HepG2 (cell line): ENCODE measurements around the gene RAB3IP. TPM values are rescaled to one million over a fixed set of nuclear protein-coding genes. Genes with fewer than 3 reads are reported as not detected.

Experiments used
- ATAC-seq: fragments of 200-7000 bp; cut with Tn5 transposase; 3 replicates; pipeline ENCODE4 v1.9.1; 2020; ENCODE audit warnings: mild to moderate bottlenecking, moderate library complexity
- BruUV-seq: library from RNA; stranded (reverse); fragments of 400-500 nt; replicated peaks from 2 replicates; lab custom pipeline; 2021; lab: Mats Ljungman, UMichigan
- CTCF ChIA-PET: fragments of 300-600 bp; formaldehyde crosslinking; extraction: SDS; loops from one replicate; lab custom pipeline; 2021; ENCODE audit warnings: low total read pairs, inconsistent platforms, low intra/inter-chr PET ratio; lab: Yijun Ruan, JAX
- POLR2A ChIA-PET: fragments of 350-600 bp; sonication (Branson Sonifier 250); formaldehyde crosslinking; loops from one replicate; lab custom pipeline; 2020; ENCODE audit warnings: antibody characterized with exemption, inconsistent platforms; lab: Yijun Ruan, JAX
- DNase-seq: peaks from one replicate; pipeline ENCODE4 v3.0.0-alpha.2; 2015; ENCODE audit warnings: low spot score
- FAIRE-seq: peaks from 3 replicates; lab custom pipeline; 2011; peaks lifted over from hg19 to GRCh38; lab: Jason Lieb, UNC
- H2AFZ ChIP-seq: one replicate; pipeline ENCODE4 v1.6.1; 2011; ENCODE audit warnings: low read length, inconsistent platforms
- H3K27ac ChIP-seq: fragments of 300-600 bp; 3 replicates; pipeline ENCODE4 v1.8.0; 2011; ENCODE audit warnings: mixed run types, mild to moderate bottlenecking, mixed read lengths, low read length, inconsistent platforms; ENCODE audit not compliant: insufficient read depth; ENCODE audit errors: extremely low read length
- H3K27me3 ChIP-seq, 2 experiments: fragments of 200-600 bp in 1 of 2; 2 replicates in 1 of 2; 3 replicates in 1 of 2; pipeline versions ENCODE4 v1.6.0 to v1.8.0; 2011; ENCODE audit warnings: low read length in 2 of 2, mild to moderate bottlenecking in 2 of 2, moderate library complexity in 2 of 2, inconsistent platforms in 1 of 2; ENCODE audit not compliant: insufficient read depth in 2 of 2, control insufficient read depth in 1 of 2
- H3K36me3 ChIP-seq, 2 experiments: fragments of 200-600 bp in 1 of 2; replicated peaks in 1 of 2; 2 replicates in 1 of 2; 3 replicates in 1 of 2; pipeline versions ENCODE4 v1.5.1 to v1.8.0; 2011; ENCODE audit warnings: low read length in 2 of 2, inconsistent platforms in 1 of 2; ENCODE audit not compliant: insufficient read depth in 2 of 2, control insufficient read depth in 1 of 2
- H3K4me1 ChIP-seq: 2 replicates; pipeline ENCODE4 v1.5.1; 2012; ENCODE audit warnings: low read length, inconsistent platforms; ENCODE audit not compliant: insufficient read depth
- H3K4me2 ChIP-seq: 2 replicates; pipeline ENCODE4 v1.6.0; 2011; ENCODE audit warnings: low read depth, low read length, inconsistent platforms
- H3K4me3 ChIP-seq, 3 experiments: fragments of 200-600 bp in 1 of 3; sonication (generic), shearing (Covaris generic) in 1 of 3; replicated peaks in 1 of 3; 2 replicates each; pipeline ENCODE4 v1.5.1; 2011 to 2016; ENCODE audit warnings: low read length in 3 of 3, inconsistent platforms in 2 of 3, low read depth in 2 of 3, mild to moderate bottlenecking in 2 of 3, control low read depth in 1 of 3, mixed read lengths in 1 of 3; ENCODE audit not compliant: insufficient read depth in 1 of 3
- H3K79me2 ChIP-seq: one replicate; pipeline ENCODE4 v1.6.1; 2011; ENCODE audit warnings: low read length, inconsistent platforms; ENCODE audit not compliant: insufficient read depth
- H3K9ac ChIP-seq: 2 replicates; pipeline ENCODE4 v1.6.0; 2011; ENCODE audit warnings: mild to moderate bottlenecking, low read depth, low read length, inconsistent platforms; ENCODE audit not compliant: insufficient read depth
- H3K9me3 ChIP-seq: 2 replicates; pipeline ENCODE4 v1.5.1; 2012; ENCODE audit warnings: mild to moderate bottlenecking, low read length
- H4K20me1 ChIP-seq: 2 replicates; pipeline ENCODE4 v1.6.0; 2011; ENCODE audit warnings: inconsistent platforms, mild to moderate bottlenecking, low read length, moderate library complexity; ENCODE audit not compliant: insufficient read depth
- FIP1L1 ChIP-seq: fragments of 200-400 bp; formaldehyde crosslinking; IDR thresholded peaks from 2 replicates; pipeline ENCODE4 v1.6.1; 2018; ENCODE audit warnings: low read depth, mild to moderate bottlenecking, low read length, moderate library complexity, borderline replicate concordance; ENCODE audit not compliant: insufficient read depth
- HBP1 ChIP-seq: IDR thresholded peaks from 2 replicates; pipeline ENCODE4 v1.6.1; 2016; ENCODE audit warnings: low read depth, control low read depth
- HNF1A ChIP-seq, 2 experiments: sonication (generic) in 1 of 2; formaldehyde crosslinking in 1 of 2; IDR thresholded peaks; 2 replicates each; pipeline versions ENCODE4 v1.4.0 to v1.6.1; 2016 to 2020; ENCODE audit warnings: borderline replicate concordance in 1 of 2, low read depth in 1 of 2, mild to moderate bottlenecking in 1 of 2, missing genetic modification reagents in 1 of 2
- KLF16 ChIP-seq, 2 experiments: sonication (generic) in 1 of 2; formaldehyde crosslinking in 1 of 2; IDR thresholded peaks; 2 replicates each; pipeline versions ENCODE4 v1.6.1 to v1.8.0; 2016 to 2023; ENCODE audit warnings: missing genetic modification reagents in 2 of 2, missing compliant biosample characterization in 1 of 2
- PATZ1 ChIP-seq: sonication (generic); formaldehyde crosslinking; IDR thresholded peaks from 2 replicates; pipeline ENCODE4 v1.4.0; 2020; ENCODE audit warnings: missing genetic modification reagents
- SNAPC5 ChIP-seq: sonication (generic); formaldehyde crosslinking; IDR thresholded peaks from 2 replicates; pipeline ENCODE4 v1.8.1; 2023; ENCODE audit warnings: mild to moderate bottlenecking, missing genetic modification reagents, borderline replicate concordance
- ZFP1 ChIP-seq: IDR thresholded peaks from 2 replicates; pipeline ENCODE4 v1.6.1; 2016
- ZNF468 ChIP-seq: sonication (generic); formaldehyde crosslinking; IDR thresholded peaks from 2 replicates; pipeline ENCODE4 v1.8.0; 2022; ENCODE audit warnings: mild to moderate bottlenecking, moderate library complexity, missing genetic modification reagents
- ZNF543 ChIP-seq: sonication (generic); formaldehyde crosslinking; IDR thresholded peaks from 2 replicates; pipeline ENCODE4 v1.4.0; 2020; ENCODE audit warnings: mild to moderate bottlenecking, missing genetic modification reagents
- WGBS: methylation state at CpG from one replicate; pipeline ENCODE4 v1.1.6; 2017; ENCODE audit warnings: low lambda C conversion rate; 5-methylcytosine and 5-hydroxymethylcytosine counted together
- in situ Hi-C: cut with HindIII; loops from 2 replicates; pipeline ENCODE4 v1.10.0; 2017; ENCODE audit warnings: low pct_unique_long_range_greater_than_20kb; ENCODE audit not compliant: extremely low pct_ligation_motif_present
- intact Hi-C: fragments of 100-400 bp; cut with micrococcal nuclease; formaldehyde crosslinking; loops from one replicate; pipeline ENCODE4 v1.10.0; 2022; ENCODE audit not compliant: unreplicated experiment
- polyA plus RNA-seq, 8 experiments: library from polyadenylated mRNA; depleted of rRNA in 3 of 8; stranded (reverse) in 7 of 8; unstranded in 1 of 8; fragments of >200 nt; fragmentation: Illumina TruSeq in 4 of 8; extraction: Trizol in 4 of 8; gene quantifications; 2 replicates each; pipeline versions ENCODE4 v1.2.1 to v1.2.3, GENCODE V29; 2011 to 2016; ENCODE audit warnings: low read depth in 4 of 8, missing spikeins in 1 of 8, mixed read lengths in 1 of 8; ENCODE audit not compliant: insufficient read depth in 1 of 8
- total RNA-seq, 5 experiments: library from RNA; depleted of rRNA; stranded (reverse); fragments of >200 nt; fragmentation: Illumina TruSeq; extraction: Trizol; gene quantifications; 2 replicates each; pipeline ENCODE4 v1.2.3, GENCODE V29; 2016; ENCODE audit warnings: low read depth in 1 of 5

RAB3IP gene
- total and polyA plus RNA-seq, 2 of the 13 experiments (the other 11 are each of a cell fraction or from before 2014, with no cell fraction given), result 33.6 to 41.1 TPM

GRCh38 chr12:69739287-69740191 is 879 bp downstream of the RAB3IP start:
- Histone ChIP-seq H3K79me2 (peaks cover 28% of the 10 kb centered on the region), H2AFZ (peak overlapping the region; percentile 72), H3K4me2 (peak overlapping the region; percentile 69), H3K27ac (peak overlapping the region; percentile 89), H3K4me3 (peak overlapping the region; percentile 74 to 86 (median 83)), H3K4me1 (peaks cover 18% of the 10 kb centered on the region), H4K20me1 (no peaks in the 10 kb centered on the region), H3K27me3 (peaks cover 0 to 6% of the 10 kb centered on the region in 2 experiments; a peak in 2 of 5 replicates), H3K36me3 (no peaks in the 10 kb centered on the region), H3K9ac (peak overlapping the region; percentile 75), H3K9me3 (no peaks in the 10 kb centered on the region)
- FAIRE-seq, result peak; percentile 72
- TSS peak; percentile 91 for BruUV-seq
- intact Hi-C loops, result loop anchor here (10.0 kb wide), 1 partner anchor 85 kb away; the partner anchor contains the start of gene MYRFL
- peak; percentile 83 for ATAC-seq
- DNase-seq, result peak; percentile 77
- POLR2A ChIA-PET, result no interaction called here
- CTCF ChIA-PET, result no interaction called here
- in situ Hi-C loops, result no loop called here
- 2% methylated on average over 23 of the region's 66 CpGs for WGBS
- TF ChIP-seq FIP1L1, result no peak
- TF ChIP-seq KLF16 (CRISPR knock-in tag; IDR thresholded peaks at IDR 0.05), result 0 out of 4 replicates have a peak, but pooled peaks of 1 of the 2 experiments have one; percentile 57
- TF ChIP-seq ZNF468 (CRISPR knock-in tag), result no peak
- TF ChIP-seq PATZ1, result no peak; the same call in 1 of the 2 replicates
- TF ChIP-seq ZFP1 (CRISPR knock-in tag), result no peak
- peak; percentile 70; the same call in 1 of the 2 replicates for TF ChIP-seq ZNF543
- no peak; the same call in 1 of the 2 replicates for TF ChIP-seq HNF1A (IDR thresholded peaks at IDR 0.05; ENCODE audit: low read depth)
- TF ChIP-seq HNF1A (CRISPR knock-in tag; IDR thresholded peaks at IDR 0.05; ENCODE audit: borderline replicate concordance), result peak; percentile 91
- TF ChIP-seq SNAPC5, result no peak
- TF ChIP-seq HBP1 (CRISPR knock-in tag), result peak; percentile 34; the same call in 1 of the 2 replicates
